Measurements from ENCODE around the gene KIAA1549.

Gene KIAA1549

DNA sequence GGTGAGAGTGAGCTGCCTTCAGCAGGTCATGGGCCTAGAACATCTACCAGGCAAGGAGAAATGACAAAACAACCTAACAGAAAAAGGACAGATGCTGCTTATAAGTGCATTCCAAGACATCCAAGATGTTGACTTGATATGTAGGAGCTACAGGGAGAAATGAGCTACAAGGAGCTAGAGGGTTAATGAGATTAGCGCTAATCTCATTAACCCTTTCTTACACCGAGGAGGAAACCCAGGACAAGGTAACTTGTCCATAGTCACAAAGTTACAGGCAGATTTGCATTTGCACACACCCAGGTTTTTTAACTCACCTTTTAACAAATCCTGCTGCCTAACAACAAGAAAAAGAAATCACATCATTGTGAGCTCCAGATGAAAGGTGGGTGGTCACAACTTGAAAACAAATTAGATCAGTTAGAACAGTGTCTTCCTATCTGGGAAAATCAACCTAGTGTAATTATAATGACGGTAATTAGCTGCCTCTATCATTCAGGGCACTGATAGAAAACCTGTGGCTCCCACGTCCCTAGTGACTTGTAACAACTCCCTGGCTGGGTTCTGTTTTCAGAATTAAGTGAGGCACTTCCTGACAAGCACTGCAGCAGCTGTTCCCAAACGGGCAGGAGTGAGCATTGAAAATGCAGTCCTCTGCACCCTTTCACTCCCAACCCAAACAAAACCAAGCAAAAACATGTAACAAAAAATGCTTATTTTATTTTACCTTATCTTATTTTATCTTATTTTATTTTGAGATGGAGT, 5.7 kb downstream of the KIAA1549 start:
- no peak overlapping the region for H3K27ac ChIP-seq (ENCODE audit: low read depth, low read length)
- peaks cover 0 to 6% of the 10 kb centered on the region in 2 donors for H3K27me3 ChIP-seq (ENCODE audit: control insufficient read depth in 1 of 2, insufficient read depth in 2 of 2, low read length in 2 of 2)
- no peaks in the 10 kb centered on the region for H3K36me3 ChIP-seq (ENCODE audit: control insufficient read depth in 1 of 2, insufficient read depth in 2 of 2, low read length in 2 of 2)
- peaks cover 9 to 10% of the 10 kb centered on the region in 2 donors for H3K4me1 ChIP-seq (ENCODE audit: control insufficient read depth in 1 of 2, insufficient read depth in 2 of 2, low read length in 2 of 2)
- no peak overlapping the region for H3K9ac ChIP-seq (ENCODE audit: low read depth in 1 of 2, low read length in 2 of 2)
- no peak overlapping the region for H3K4me3 ChIP-seq (ENCODE audit: low read depth in 1 of 2, low read length in 2 of 2)
- no peaks in the 10 kb centered on the region for H3K9me3 ChIP-seq (ENCODE audit: control insufficient read depth in 1 of 2, low read length in 2 of 2)

DNA sequence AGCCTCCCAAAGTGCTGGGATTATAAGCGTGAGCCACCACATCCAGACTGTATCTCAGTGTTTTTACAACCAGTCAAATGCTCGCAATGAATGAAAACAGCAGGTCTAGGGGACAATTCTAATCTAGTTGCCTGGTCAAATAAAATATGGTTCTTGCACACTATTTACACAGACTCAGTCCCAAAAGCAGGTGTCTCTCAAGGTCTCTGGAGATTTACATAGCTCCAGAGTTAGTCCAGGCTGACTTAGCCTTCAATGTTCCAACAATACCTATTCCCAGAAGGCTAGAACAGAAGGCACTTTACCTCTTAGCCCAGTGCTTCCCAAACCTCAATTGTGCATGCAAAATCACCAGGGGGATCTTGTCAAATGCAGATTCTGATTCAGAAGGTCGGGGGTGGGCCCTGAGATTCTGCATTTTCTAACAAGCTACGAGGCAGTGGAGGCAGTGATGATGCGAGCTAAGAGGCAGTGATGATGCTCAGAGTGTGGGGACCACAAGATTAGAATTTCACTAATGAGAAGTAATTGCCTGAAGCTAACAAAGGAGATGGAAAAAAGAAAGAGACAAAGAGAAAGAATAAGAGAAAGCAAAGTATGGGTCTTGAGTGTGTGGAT, 6.4 kb downstream of the KIAA1549 start:
- Histone ChIP-seq H3K4me1 (ENCODE audit: control insufficient read depth in 1 of 2, insufficient read depth in 2 of 2, low read length in 2 of 2) (peaks cover 2 to 3% of the 10 kb centered on the region in 2 donors), H3K9ac (ENCODE audit: low read depth in 1 of 2, low read length in 2 of 2) (no peak overlapping the region), H3K9me3 (ENCODE audit: control insufficient read depth in 1 of 2, low read length in 2 of 2) (no peaks in the 10 kb centered on the region), H3K27me3 (ENCODE audit: control insufficient read depth in 1 of 2, insufficient read depth in 2 of 2, low read length in 2 of 2) (peaks cover 0 to 3% of the 10 kb centered on the region in 2 donors), H3K27ac (ENCODE audit: low read depth, low read length) (no peak overlapping the region), H3K4me3 (ENCODE audit: low read depth in 1 of 2, low read length in 2 of 2) (no peak overlapping the region), H3K36me3 (ENCODE audit: control insufficient read depth in 1 of 2, insufficient read depth in 2 of 2, low read length in 2 of 2) (no peaks in the 10 kb centered on the region)

DNA sequence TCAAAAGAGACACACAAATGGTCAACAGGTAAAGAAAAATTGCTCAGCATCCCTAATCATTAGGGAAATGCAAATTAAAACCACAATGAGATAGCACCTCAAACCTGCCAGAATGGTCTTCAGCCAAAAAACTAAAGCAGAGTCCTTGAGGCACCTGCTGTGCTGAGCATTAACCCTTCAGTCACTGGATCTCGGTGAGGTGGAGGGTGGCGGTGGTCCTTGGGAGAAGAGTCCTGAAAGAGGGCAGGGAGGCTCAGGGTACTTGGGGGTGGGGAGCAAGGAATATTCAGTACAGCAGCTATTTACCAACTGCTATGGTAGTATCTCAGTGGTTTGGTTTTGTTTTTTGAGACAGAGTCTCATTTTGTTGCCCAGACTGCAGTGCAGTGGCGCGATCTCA, 7.1 kb downstream of the KIAA1549 start:
- Histone ChIP-seq H3K36me3 (ENCODE audit: control insufficient read depth in 1 of 2, insufficient read depth in 2 of 2, low read length in 2 of 2) (no peaks in the 10 kb centered on the region), H3K9ac (ENCODE audit: low read depth in 1 of 2, low read length in 2 of 2) (no peak overlapping the region), H3K4me3 (ENCODE audit: low read depth in 1 of 2, low read length in 2 of 2) (no peak overlapping the region), H3K27me3 (ENCODE audit: control insufficient read depth in 1 of 2, insufficient read depth in 2 of 2, low read length in 2 of 2) (no peaks in the 10 kb centered on the region), H3K9me3 (ENCODE audit: control insufficient read depth in 1 of 2, low read length in 2 of 2) (no peaks in the 10 kb centered on the region), H3K27ac (ENCODE audit: low read depth, low read length) (no peak overlapping the region), H3K4me1 (ENCODE audit: control insufficient read depth in 1 of 2, insufficient read depth in 2 of 2, low read length in 2 of 2) (no peaks in the 10 kb centered on the region)

DNA sequence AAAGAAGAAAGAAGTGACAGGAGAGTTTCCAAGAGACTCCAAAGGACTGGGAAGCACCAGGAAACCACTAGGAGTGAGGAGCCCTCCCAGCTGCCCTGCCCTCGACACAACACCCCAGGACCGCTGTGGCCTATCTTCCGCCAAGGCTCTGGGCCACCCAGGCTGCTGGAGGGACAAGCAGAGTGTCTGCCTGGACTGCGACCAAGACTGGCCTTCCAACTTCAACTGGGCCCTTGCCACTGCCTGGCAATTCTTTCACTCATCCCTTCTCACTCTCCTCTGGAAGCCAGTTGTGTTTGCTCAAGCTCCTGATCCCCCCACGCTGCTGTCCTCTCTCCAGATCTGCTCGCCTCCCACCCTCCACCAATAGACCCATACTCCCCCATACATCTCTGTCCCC, 10.2 kb downstream of the KIAA1549 start:
- no peaks in the 10 kb centered on the region for H3K36me3 ChIP-seq (ENCODE audit: control insufficient read depth in 1 of 2, insufficient read depth in 2 of 2, low read length in 2 of 2)
- no peak overlapping the region for H3K9ac ChIP-seq (ENCODE audit: low read depth in 1 of 2, low read length in 2 of 2)
- H3K9me3 ChIP-seq (ENCODE audit: control insufficient read depth in 1 of 2, low read length in 2 of 2) = no peaks in the 10 kb centered on the region
- no peaks in the 10 kb centered on the region for H3K27me3 ChIP-seq (ENCODE audit: control insufficient read depth in 1 of 2, insufficient read depth in 2 of 2, low read length in 2 of 2)
- no peak overlapping the region for H3K4me3 ChIP-seq (ENCODE audit: low read depth in 1 of 2, low read length in 2 of 2)
- no peak overlapping the region for H3K27ac ChIP-seq (ENCODE audit: low read depth, low read length)
- H3K4me1 ChIP-seq (ENCODE audit: control insufficient read depth in 1 of 2, insufficient read depth in 2 of 2, low read length in 2 of 2) = no peaks in the 10 kb centered on the region

DNA sequence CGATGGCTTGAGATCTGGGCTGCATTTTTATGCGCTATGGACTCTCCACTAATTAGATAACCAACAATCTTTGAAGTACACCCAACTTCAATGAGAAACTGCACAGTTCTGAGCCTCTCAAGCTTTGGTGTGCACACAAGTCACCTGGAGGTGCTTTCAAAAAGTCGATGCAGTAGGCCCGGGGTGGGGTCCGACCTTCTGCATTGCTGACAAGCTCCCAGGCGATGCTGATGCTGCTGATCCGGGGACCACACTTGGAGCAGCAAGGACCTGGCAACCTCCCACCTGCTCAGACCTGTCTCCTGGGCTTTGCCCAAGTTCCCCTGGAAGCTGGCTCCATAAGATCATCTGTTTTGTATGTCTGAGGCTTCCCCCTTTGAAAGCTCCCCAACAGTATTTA, 10.7 kb downstream of the KIAA1549 start:
- Histone ChIP-seq H3K36me3 (ENCODE audit: control insufficient read depth in 1 of 2, insufficient read depth in 2 of 2, low read length in 2 of 2) (no peaks in the 10 kb centered on the region), H3K4me1 (ENCODE audit: control insufficient read depth in 1 of 2, insufficient read depth in 2 of 2, low read length in 2 of 2) (no peaks in the 10 kb centered on the region), H3K27ac (ENCODE audit: low read depth, low read length) (no peak overlapping the region), H3K9ac (ENCODE audit: low read depth in 1 of 2, low read length in 2 of 2) (no peak overlapping the region), H3K4me3 (ENCODE audit: low read depth in 1 of 2, low read length in 2 of 2) (no peak overlapping the region), H3K27me3 (ENCODE audit: control insufficient read depth in 1 of 2, insufficient read depth in 2 of 2, low read length in 2 of 2) (no peaks in the 10 kb centered on the region), H3K9me3 (ENCODE audit: control insufficient read depth in 1 of 2, low read length in 2 of 2) (no peaks in the 10 kb centered on the region)

DNA sequence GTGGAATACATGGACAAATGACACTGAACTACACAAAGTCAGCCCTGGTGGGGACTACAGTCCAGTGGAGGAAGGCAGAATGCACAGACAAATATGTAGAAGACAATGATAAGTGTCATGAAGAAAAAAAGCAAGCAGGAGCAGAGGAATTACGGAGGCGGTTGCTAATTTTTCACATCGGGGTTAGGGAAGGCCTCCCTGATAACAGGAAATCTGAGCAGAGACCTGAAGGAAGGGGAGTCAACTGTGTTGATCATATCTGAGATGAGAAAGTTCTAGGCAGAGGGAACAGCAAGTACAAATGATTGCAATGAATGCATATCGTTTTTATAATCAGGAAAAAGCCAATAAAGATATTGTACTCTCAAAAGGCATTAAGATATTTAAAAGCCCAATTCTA, 14.0 kb downstream of the KIAA1549 start:
- Histone ChIP-seq H3K4me1 (ENCODE audit: control insufficient read depth in 1 of 2, insufficient read depth in 2 of 2, low read length in 2 of 2) (no peaks in the 10 kb centered on the region), H3K9me3 (ENCODE audit: control insufficient read depth in 1 of 2, low read length in 2 of 2) (no peaks in the 10 kb centered on the region), H3K4me3 (ENCODE audit: low read depth in 1 of 2, low read length in 2 of 2) (no peak overlapping the region), H3K27me3 (ENCODE audit: control insufficient read depth in 1 of 2, insufficient read depth in 2 of 2, low read length in 2 of 2) (no peaks in the 10 kb centered on the region), H3K9ac (ENCODE audit: low read depth in 1 of 2, low read length in 2 of 2) (no peak overlapping the region), H3K36me3 (ENCODE audit: control insufficient read depth in 1 of 2, insufficient read depth in 2 of 2, low read length in 2 of 2) (no peaks in the 10 kb centered on the region), H3K27ac (ENCODE audit: low read depth, low read length) (no peak overlapping the region)

DNA sequence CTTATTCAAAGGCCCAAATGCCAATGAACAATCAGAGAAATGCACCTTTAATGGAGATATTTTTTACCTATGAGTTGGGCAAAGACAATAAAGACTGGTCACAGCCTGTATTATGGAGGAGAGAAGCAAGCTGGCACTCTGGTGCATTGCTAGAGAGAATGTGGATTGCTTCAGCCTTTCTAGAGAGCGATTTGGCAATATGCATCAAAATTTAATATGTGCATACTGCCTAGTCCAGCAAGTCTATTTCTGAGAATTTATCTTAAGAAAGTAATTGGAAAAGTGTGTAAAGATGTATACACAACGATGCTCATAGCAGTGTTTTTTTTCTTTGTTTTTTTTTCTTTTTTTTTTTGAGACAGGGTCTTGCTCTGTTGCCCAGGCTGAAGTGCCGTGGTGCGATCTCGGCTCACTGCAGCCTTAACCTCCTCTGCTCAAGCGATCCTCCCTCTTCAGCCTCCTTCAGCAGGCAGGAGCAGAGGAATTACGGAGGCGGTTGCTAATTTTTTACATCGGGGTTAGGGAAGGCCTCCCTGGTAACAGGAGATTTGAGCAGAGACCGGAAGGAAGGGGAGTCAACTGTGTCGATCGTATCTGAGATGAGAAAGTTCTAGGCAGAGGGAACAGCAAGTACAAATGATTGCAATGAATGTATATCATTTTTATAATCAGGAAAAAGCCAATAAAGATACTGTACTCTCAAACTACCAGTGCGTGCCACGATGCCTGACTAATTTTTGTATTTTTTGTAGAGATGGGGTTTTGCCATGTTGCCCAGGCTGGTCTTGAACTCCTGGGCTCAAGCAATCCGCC, 16.4 kb downstream of the KIAA1549 start:
- H3K27ac ChIP-seq (ENCODE audit: low read depth, low read length) = no peak overlapping the region
- no peaks in the 10 kb centered on the region for H3K27me3 ChIP-seq (ENCODE audit: control insufficient read depth in 1 of 2, insufficient read depth in 2 of 2, low read length in 2 of 2)
- H3K9me3 ChIP-seq (ENCODE audit: control insufficient read depth in 1 of 2, low read length in 2 of 2) = no peaks in the 10 kb centered on the region
- H3K4me3 ChIP-seq (ENCODE audit: low read depth in 1 of 2, low read length in 2 of 2) = no peak overlapping the region
- H3K4me1 ChIP-seq (ENCODE audit: control insufficient read depth in 1 of 2, insufficient read depth in 2 of 2, low read length in 2 of 2) = peaks cover 9% of the 10 kb centered on the region in 2 donors
- H3K36me3 ChIP-seq (ENCODE audit: control insufficient read depth in 1 of 2, insufficient read depth in 2 of 2, low read length in 2 of 2) = no peaks in the 10 kb centered on the region
- no peak overlapping the region for H3K9ac ChIP-seq (ENCODE audit: low read depth in 1 of 2, low read length in 2 of 2)

DNA sequence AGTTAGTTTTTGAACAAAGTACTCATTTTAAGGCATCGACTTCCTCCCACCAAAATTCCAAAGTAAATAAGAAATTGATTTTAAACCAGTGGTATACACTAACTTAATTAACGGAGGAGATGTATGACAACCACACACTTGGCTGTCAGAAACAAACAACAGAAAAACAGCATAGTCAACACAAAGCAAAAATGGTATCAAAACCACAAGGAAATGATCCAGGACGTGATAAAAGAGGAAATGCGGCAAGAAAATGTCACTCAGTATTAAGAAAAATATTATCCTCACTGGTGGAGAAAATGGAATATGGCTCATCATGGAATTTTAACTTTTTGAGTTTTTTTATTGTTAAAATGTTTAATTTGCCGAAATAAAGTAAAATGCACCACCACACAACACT, 17.5 kb downstream of the KIAA1549 start:
- Histone ChIP-seq H3K9me3 (ENCODE audit: control insufficient read depth in 1 of 2, low read length in 2 of 2) (no peaks in the 10 kb centered on the region), H3K4me1 (ENCODE audit: control insufficient read depth in 1 of 2, insufficient read depth in 2 of 2, low read length in 2 of 2) (peaks cover 9% of the 10 kb centered on the region in 2 donors), H3K4me3 (ENCODE audit: low read depth in 1 of 2, low read length in 2 of 2) (no peak overlapping the region), H3K27ac (ENCODE audit: low read depth, low read length) (no peak overlapping the region), H3K27me3 (ENCODE audit: control insufficient read depth in 1 of 2, insufficient read depth in 2 of 2, low read length in 2 of 2) (no peaks in the 10 kb centered on the region), H3K9ac (ENCODE audit: low read depth in 1 of 2, low read length in 2 of 2) (no peak overlapping the region), H3K36me3 (ENCODE audit: control insufficient read depth in 1 of 2, insufficient read depth in 2 of 2, low read length in 2 of 2) (no peaks in the 10 kb centered on the region)

DNA sequence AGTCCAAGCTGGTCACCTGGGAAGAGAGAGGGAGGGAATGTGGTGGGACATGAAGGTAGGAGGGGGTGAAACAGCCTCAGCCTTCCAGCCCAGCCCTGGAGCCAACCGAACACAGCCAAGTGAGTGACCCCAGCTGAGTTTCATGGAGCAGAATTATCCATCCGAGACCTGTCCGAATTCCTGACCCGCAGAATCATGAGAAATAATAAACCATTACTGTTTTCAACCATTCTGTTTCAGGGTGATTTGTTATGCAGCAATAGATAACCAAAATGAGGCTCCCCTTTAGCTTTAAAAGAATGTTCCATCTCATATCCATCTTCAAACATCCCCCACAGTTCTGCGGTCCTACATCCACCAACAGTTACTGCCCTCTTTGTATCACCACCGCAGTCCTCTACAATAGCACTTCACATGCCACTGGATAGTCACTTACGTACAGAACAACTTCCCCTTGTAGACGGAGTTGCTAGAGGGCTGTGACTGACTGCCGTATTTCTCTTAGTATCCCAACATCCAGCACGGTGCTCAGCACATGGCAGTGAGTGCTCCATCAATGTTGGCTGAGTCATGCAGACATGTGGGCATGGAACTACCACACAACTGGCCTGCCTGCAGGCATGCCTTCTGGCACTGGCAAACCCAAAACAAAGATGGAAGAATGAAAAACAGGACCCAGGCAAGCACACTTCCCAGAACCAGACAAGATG, 18.5 kb downstream of the KIAA1549 start:
- no peak overlapping the region for H3K9ac ChIP-seq (ENCODE audit: low read depth in 1 of 2, low read length in 2 of 2)
- H3K9me3 ChIP-seq (ENCODE audit: control insufficient read depth in 1 of 2, low read length in 2 of 2) = no peaks in the 10 kb centered on the region
- H3K4me1 ChIP-seq (ENCODE audit: control insufficient read depth in 1 of 2, insufficient read depth in 2 of 2, low read length in 2 of 2) = peaks cover 9 to 13% of the 10 kb centered on the region in 2 donors
- H3K27ac ChIP-seq (ENCODE audit: low read depth, low read length) = no peak overlapping the region
- no peak overlapping the region for H3K4me3 ChIP-seq (ENCODE audit: low read depth in 1 of 2, low read length in 2 of 2)
- no peaks in the 10 kb centered on the region for H3K27me3 ChIP-seq (ENCODE audit: control insufficient read depth in 1 of 2, insufficient read depth in 2 of 2, low read length in 2 of 2)
- no peaks in the 10 kb centered on the region for H3K36me3 ChIP-seq (ENCODE audit: control insufficient read depth in 1 of 2, insufficient read depth in 2 of 2, low read length in 2 of 2)
